Activated CD4-positive, CD25-positive, alpha-beta regulatory T cell treated with anti-CD3 and anti-CD28 coated beads, Interleukin-2, amount 50 U/mL, for 72 hours (primary cell): Measurements from ENCODE around the gene CFAP299.
"Not testable (repeated sequence)": the region's sequence is repeated elsewhere in the genome, so short reads cannot be mapped to it uniquely, and the experiment has no call there.

ENCODE experiments used
- DNase-seq: peaks from one replicate; pipeline ENCODE4 v3.0.0; 2021

Gene CFAP299

GRCh38 chr4:80393246-80393969 is 57.9 kb downstream of the CFAP299 start:
- no peak for DNase-seq

DNA sequence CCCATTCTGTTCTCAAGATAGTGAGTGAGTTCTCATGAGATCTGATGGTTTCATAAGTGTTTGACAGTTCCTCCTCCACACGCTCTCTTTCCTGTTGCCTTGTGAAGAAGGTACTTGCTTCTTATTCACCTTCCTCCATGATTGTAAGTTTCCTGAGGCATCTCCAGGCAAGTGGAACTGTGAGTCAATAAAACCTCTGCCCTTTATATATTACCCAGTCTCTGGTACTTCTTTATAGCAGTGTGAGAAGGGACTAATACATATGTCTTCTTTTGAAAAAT is 58.4 kb downstream of the CFAP299 start:
- DNase-seq, result no peak

GRCh38 chr4:80407246-80407645 is 71.7 kb downstream of the CFAP299 start:
- no peak for DNase-seq

DNA sequence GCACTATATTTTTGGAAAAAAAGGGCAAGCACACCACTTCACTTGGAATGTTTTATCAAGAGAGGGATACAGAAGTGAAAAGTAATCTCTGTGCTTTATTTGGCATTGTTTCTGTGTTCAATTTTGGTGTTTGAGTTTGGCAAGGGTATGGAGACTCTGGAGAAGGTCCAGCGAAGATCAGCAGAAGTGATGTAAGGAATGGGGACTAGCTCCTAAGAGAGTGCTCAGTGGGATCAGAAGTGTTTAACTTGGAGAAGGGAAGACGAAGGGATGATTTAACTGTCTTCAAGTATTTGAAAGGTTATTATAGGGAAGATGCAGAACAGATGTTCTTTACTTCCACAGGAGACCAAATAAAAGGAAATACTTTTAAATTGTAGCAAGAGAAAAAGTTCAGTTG is 74.3 kb downstream of the CFAP299 start:
- DNase-seq, result no peak

DNA sequence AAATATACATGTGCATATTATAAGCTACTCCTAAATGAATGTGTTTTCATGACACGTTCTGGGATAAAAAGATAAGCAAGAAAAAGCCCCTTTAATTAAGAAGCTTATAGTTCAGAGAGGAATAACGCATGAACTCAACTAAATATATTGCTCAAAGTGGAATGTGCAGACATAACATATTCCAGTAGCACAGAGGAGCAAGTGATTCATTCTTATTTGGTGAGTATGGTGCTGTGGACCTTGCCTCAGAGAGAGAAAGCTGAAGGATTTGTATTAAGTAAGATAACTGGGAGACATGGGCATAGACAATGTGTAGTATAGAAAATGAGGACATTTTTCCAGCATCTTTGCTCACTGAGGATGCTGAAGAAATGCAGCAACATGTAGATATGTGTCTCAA is 76.8 kb downstream of the CFAP299 start:
- DNase-seq, result no peak

GRCh38 chr4:80413086-80413485 is 77.6 kb downstream of the CFAP299 start:
- DNase-seq, result no peak

DNA sequence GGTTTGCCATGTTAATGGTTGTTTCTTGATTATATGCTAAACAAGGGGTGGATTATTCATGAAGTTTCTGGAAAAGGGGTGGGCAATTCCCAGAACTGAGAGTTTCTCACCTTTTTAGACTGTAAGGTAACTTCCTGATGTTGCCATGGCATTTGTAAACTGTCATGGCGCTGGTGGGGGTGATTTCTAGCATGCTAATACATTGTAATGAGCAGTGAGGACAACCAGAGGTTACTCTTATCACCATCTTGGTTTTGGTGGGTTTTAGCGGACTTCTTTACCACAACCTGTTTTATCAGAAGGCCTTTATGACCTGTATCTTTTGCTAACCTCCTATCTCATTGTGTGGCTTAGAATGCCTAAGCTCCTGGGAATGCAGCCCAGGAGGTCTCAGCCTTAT is 81.5 kb downstream of the CFAP299 start:
- DNase-seq, result no peak

GRCh38 chr4:80419946-80420345 is 84.4 kb downstream of the CFAP299 start:
- DNase-seq, result no peak

DNA sequence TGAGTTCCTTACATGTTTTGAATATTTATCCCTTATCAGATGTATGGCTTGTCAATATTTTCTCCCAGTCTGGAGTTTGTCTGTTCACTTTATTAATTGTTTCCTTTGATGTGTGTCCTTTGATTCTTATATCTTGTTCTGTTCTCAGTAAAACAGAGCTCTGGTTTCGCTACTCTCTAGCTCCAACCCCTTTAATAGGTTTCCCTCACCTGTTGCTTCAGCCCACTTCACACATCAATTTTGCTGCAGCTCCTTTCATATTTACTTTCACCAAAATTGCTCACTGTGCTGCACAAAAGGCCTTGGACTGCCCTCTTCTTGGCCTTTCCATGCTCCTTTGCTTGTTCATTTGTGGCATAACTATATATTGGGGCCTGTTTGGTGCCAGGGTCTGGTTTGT is 85.1 kb downstream of the CFAP299 start:
- DNase-seq, result no peak

DNA sequence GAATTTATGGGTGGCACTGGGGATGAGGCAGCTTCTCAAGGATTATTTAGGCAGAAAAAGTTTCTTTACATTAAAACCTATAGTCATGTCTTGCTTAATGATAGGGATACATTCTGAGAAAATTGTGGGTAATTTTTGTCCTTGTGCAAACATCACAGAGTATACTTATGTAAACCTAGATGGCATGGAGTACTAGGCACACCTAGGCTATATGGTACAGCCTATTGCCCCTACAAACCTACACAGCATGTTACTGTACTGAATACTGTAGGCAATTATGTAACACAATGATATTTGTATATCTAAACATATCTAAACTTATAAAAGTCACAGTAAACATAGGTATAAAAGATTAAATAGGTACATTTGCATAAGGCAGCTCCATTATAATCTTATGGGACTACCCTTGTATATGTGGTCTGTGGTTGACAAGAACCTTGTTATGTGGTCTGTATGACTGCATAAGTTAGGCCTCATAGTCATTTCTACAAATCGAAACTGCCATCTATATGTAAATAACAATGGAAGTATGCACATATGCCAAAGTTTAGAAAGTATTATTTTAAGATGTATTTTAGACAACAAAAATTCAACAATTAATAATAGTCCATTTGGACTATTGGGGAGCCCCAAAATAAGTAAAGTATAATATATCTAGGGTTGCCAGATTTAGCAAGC is 87.3 kb downstream of the CFAP299 start:
- DNase-seq, result no peak

GRCh38 chr4:80423553-80424224 is 88.2 kb downstream of the CFAP299 start:
- DNase-seq, result no peak

GRCh38 chr4:80424225-80424581 is 88.7 kb downstream of the CFAP299 start:
- DNase-seq, result no peak

DNA sequence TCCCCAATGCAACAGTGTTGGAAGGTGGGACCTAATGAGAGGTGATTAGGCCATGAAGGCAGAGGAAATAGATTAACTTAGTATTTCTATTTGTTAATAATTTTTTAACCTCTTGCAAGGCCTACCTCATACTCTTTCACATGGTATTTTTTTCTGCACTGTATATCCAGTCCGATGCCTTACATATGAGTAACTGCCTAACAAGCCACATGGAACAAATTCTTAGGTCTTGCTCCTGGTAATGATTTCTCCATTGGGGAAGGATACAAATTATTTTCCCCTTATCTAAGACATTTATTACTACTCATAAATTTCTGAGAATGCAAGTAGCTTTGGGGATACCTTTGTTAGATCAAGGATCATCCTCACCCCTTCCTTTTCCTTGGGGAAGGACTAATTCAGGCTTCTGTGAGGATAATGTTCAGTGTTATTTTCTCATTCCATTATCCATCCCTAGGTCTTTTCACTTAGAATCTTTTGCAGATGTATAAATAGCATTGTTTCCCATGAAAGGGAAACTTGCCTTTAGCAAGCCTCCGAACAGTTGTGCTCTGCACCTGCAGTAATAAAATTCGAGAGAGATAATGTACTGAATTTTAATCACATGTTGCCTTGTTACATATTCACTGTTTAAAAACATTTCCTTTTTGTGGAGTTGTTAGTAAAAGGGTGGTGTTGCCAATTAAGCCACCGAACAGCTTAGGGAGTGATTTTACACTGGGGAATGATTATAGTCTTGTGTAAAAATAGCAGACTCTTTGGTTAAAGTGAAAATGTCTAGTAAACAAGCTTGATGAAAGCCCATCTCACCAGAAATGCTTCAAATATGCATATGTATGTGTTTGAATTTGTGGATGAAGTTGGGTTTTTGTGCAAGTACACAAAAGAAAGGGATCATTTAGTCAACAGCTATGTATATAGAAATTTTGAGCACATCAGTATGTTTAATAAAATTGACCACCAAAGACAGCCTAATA is 89.9 kb downstream of the CFAP299 start:
- DNase-seq, result no peak

DNA sequence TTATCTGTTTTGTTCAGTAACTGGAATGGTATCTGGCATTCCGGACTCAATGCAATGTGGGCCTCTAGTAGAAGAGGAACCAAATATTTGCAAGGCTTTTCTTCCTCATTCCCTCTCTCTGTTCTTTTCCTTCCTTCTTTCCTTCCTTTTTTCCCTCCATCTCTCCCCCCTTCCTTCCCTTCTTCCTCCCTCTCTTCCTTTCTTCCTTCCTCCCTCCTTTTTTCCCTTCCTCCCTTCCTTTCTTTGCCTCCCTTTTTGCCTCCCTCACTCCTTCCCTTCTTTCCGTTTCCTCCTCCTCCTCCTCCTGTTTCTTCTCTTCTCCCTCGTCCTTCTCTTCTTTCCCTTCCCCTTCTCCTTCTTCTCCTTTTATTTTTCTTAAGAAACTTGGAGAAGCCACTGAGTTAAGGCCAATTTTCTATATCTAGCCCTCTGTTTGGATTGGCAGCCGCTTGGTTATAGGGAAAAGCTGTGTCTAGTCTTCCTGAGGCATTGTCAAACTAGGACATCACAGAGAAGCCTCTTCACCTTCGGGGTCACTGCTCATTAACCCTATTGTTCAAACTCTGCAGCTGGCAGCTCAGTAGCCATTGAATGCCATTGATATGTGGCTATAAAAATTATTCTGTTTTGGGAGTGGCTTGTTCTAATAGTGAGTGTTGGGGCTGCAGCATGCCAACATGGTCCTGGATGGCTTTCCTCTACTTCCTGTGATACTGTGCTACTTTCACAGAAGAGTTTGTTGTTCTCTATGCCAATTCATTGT is 95.9 kb downstream of the CFAP299 start:
- DNase-seq, result no peak

- no peak for DNase-seq
Observed at GRCh38 chr4:80434238-80434637, 98.7 kb downstream of the CFAP299 start.

DNA sequence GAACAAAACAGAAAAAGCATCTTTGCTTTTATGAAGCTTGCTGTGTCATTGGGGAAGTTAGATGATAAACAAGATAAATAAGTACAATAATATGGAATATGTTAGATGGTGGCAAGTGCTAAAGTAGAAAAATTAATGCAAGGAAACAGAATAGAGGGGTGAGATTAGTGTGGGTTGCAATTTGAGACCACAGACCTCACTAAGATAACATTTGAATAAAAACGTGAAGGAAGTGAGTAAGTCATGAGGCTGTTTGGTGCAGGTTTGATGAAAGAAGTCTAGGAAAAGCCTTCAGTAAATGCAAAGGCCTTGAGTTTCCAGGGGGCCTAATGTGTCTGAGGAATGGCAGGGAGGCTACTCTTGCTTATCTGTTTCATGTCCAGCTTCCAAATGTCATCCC is 102.5 kb downstream of the CFAP299 start:
- no peak for DNase-seq

DNA sequence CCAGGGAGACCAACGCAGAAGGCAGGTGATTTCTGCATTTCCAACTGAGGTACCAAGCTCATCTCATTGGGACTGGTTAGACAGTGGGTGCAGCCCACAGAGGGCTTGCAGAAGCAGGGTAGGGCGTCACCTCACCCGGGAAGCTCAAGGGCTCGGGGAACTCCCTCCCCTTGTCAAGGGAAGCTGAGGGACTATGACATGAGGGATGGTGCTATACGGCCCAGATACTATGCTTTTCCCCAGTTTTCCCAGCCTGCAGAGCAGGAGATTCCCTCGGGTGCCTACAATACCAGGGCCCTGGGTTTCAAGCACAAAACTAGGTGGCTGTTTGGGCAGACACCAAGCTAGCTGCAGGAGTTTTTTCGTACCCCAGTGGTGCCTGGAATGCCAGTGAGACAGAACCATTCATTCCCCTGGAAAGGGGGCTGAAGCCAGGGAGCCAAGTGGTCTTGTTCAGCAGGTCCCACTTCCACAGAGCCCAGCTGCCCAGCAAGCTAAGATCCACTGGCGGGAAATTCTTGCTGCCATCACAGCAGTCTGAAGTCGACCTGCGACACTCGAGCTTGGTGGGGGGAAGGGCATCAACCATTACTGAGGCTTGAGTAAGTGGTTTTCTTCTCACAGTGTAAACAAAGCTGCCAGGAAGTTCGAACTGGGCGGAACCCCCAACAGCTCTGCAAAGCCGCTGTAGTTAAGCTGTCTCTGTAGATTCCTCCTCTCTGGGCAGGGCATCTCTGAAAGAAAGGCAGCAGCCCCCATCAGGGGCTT is 103.9 kb downstream of the CFAP299 start:
- not testable (repeated sequence) for DNase-seq

GRCh38 chr4:80446248-80446647 is 110.7 kb downstream of the CFAP299 start:
- DNase-seq, result no peak

- DNase-seq, result no peak
Observed at GRCh38 chr4:80446664-80447063, 111.1 kb downstream of the CFAP299 start.

GRCh38 chr4:80447493-80447892 is 112.0 kb downstream of the CFAP299 start:
- DNase-seq, result no peak

- DNase-seq, result no peak
Observed at GRCh38 chr4:80448056-80448455, 112.5 kb downstream of the CFAP299 start.

- no peak for DNase-seq
Observed at GRCh38 chr4:80452055-80452454, 116.5 kb downstream of the CFAP299 start.
